HFFc6 (cell line): ENCODE measurements around the gene SNED1. TPM values are rescaled to one million over a fixed set of nuclear protein-coding genes. Genes with fewer than 3 reads are reported as not detected.

Experiments used
- DNase-seq: peaks from one replicate; pipeline ENCODE4 v3.0.0-alpha.2; 2018
- H3K27ac Mint-ChIP-seq: 2 replicates; pipeline ENCODE4 v1.8.0; 2020; ENCODE audit warnings: mild to moderate bottlenecking, mixed read lengths
- H3K27me3 Mint-ChIP-seq: 2 replicates; pipeline ENCODE4 v1.8.0; 2021; ENCODE audit warnings: mild to moderate bottlenecking, moderate library complexity, mixed read lengths; ENCODE audit not compliant: insufficient read depth
- H3K36me3 Mint-ChIP-seq: 2 replicates; pipeline ENCODE4 v1.8.0; 2021; ENCODE audit warnings: low read depth, mixed read lengths
- H3K4me1 Mint-ChIP-seq: 2 replicates; pipeline ENCODE4 v1.8.0; 2020; ENCODE audit warnings: low read depth, mixed read lengths
- H3K4me3 Mint-ChIP-seq: 2 replicates; pipeline ENCODE4 v1.8.0; 2020; ENCODE audit warnings: mild to moderate bottlenecking, moderate library complexity, mixed read lengths
- H3K9me3 Mint-ChIP-seq: 2 replicates; pipeline ENCODE4 v1.8.0; 2020; ENCODE audit warnings: mild to moderate bottlenecking, mixed read lengths
- CTCF ChIP-seq: fragments of 200-600 bp; sonication (generic); IDR thresholded peaks from 2 replicates; pipeline ENCODE4 v1.5.0; 2021; ENCODE audit warnings: antibody characterized with exemption, mild to moderate bottlenecking
- total RNA-seq, 6 experiments: library from RNA; stranded (reverse); fragmentation: NEBNext Ultra II Directional; extraction: Animal tissue kit (Norgen Biotek cat#: 25700); gene quantifications; 2 replicates in 1 of 6; 3 replicates in 5 of 6; pipeline ENCODE4 v1.2.3, GENCODE V29; 2021

Gene SNED1
- total RNA-seq, 6 experiments from 2014 or later = 1.2 to 2.1 (median 1.6) TPM

- no peak for TF ChIP-seq CTCF
- Mint-ChIP-seq H3K9me3 (no peaks in the 10 kb centered on the region), H3K36me3 (peaks cover 23% of the 10 kb centered on the region), H3K4me3 (no peak overlapping the region), H3K27ac (no peak overlapping the region), H3K27me3 (peaks cover 3% of the 10 kb centered on the region), H3K4me1 (no peaks in the 10 kb centered on the region)
- no peak for DNase-seq
These were observed 86.5 kb downstream of the SNED1 start for GRCh38 chr2:241084856-241085444.

GRCh38 chr2:241087420-241088268 lies 89.2 kb downstream of the SNED1 start:
- peaks cover 23% of the 10 kb centered on the region for H3K36me3 Mint-ChIP-seq

GRCh38 chr2:241088376-241088775 lies 90.0 kb downstream of the SNED1 start:
- Mint-ChIP-seq H3K9me3 (no peaks in the 10 kb centered on the region), H3K36me3 (peaks cover 23% of the 10 kb centered on the region), H3K4me3 (no peak overlapping the region), H3K4me1 (peaks cover 8% of the 10 kb centered on the region; the same call in 1 of the 2 replicates), H3K27me3 (peaks cover 2% of the 10 kb centered on the region; the same call in 1 of the 2 replicates), H3K27ac (no peak overlapping the region)
- no peak for DNase-seq
- TF ChIP-seq CTCF = no peak

More at GRCh38 chr2:241087420-241088268, 89.2 kb downstream of the SNED1 start:
- H3K27ac Mint-ChIP-seq = no peak overlapping the region
- DNase-seq = no peak
- H3K4me1 Mint-ChIP-seq = peaks cover 2% of the 10 kb centered on the region; the same call in 1 of the 2 replicates
- H3K27me3 Mint-ChIP-seq = peaks cover 5% of the 10 kb centered on the region
- TF ChIP-seq CTCF = no peak
- H3K4me3 Mint-ChIP-seq = no peak overlapping the region
- no peaks in the 10 kb centered on the region for H3K9me3 Mint-ChIP-seq

GRCh38 chr2:241088791-241089732 lies 90.6 kb downstream of the SNED1 start:
- Mint-ChIP-seq H3K4me3 (no peak overlapping the region), H3K27me3 (peaks cover 2% of the 10 kb centered on the region; the same call in 1 of the 2 replicates), H3K9me3 (no peaks in the 10 kb centered on the region), H3K27ac (no peak overlapping the region), H3K36me3 (peaks cover 23% of the 10 kb centered on the region), H3K4me1 (peaks cover 8% of the 10 kb centered on the region; the same call in 1 of the 2 replicates)
- TF ChIP-seq CTCF = no peak
- DNase-seq = no peak

- DNase-seq = no peak
- H3K4me3 Mint-ChIP-seq = no peak overlapping the region
- no peaks in the 10 kb centered on the region for H3K9me3 Mint-ChIP-seq
- peaks cover 26% of the 10 kb centered on the region for H3K36me3 Mint-ChIP-seq
- H3K27ac Mint-ChIP-seq = no peak overlapping the region
- H3K27me3 Mint-ChIP-seq = peaks cover 2% of the 10 kb centered on the region; the same call in 1 of the 2 replicates
- no peak for TF ChIP-seq CTCF
- peaks cover 8% of the 10 kb centered on the region; the same call in 1 of the 2 replicates for H3K4me1 Mint-ChIP-seq
These were observed 92.8 kb downstream of the SNED1 start for GRCh38 chr2:241091201-241091600.
